Suprapubic skin (tissue), 4 donors: ENCODE data around the gene MAVS. TPM values are rescaled to one million over a fixed set of nuclear protein-coding genes. Genes with fewer than 3 reads are reported as not detected.

Experiments used
- DNase-seq, 2 donors: peaks; one replicate each; pipeline ENCODE4 v3.0.0-alpha.2; 2019; ENCODE audit warnings: low spot score in 2 of 2
- H3K27ac ChIP-seq: fragments of 200-600 bp; sonication (generic); one replicate; pipeline ENCODE4 v1.5.1; 2019
- H3K27me3 ChIP-seq: fragments of 200-600 bp; sonication (generic); one replicate; pipeline ENCODE4 v1.5.1; 2019
- H3K36me3 ChIP-seq: fragments of 200-600 bp; sonication (generic); one replicate; pipeline ENCODE4 v1.5.1; 2019
- H3K4me1 ChIP-seq: fragments of 200-600 bp; sonication (generic); one replicate; pipeline ENCODE4 v1.5.1; 2019
- H3K4me3 ChIP-seq: fragments of 200-600 bp; sonication (generic); one replicate; pipeline ENCODE4 v1.5.1; 2019; ENCODE audit warnings: mild to moderate bottlenecking
- H3K9me3 ChIP-seq: fragments of 200-600 bp; sonication (generic); one replicate; pipeline ENCODE4 v1.5.1; 2019
- EP300 ChIP-seq: sonication (generic); formaldehyde crosslinking; IDR thresholded peaks from one replicate; pipeline ENCODE4 v1.6.1; 2017; ENCODE audit warnings: antibody characterized with exemption
- POLR2A ChIP-seq, 2 donors: fragments of 450-650 bp; IDR thresholded peaks; one replicate each; pipeline ENCODE4 v1.6.1; 2017; ENCODE audit warnings: antibody characterized with exemption in 2 of 2, mild to moderate bottlenecking in 2 of 2, moderate library complexity in 2 of 2
- POLR2AphosphoS5 ChIP-seq, 3 donors: sonication (generic); formaldehyde crosslinking; IDR thresholded peaks; one replicate each; pipeline ENCODE4 v1.6.1; 2017; ENCODE audit warnings: antibody characterized with exemption in 3 of 3
- WGBS: methylation state at CpG from one replicate; pipeline ENCODE4 v1.1.5; 2018; 5-methylcytosine and 5-hydroxymethylcytosine counted together
- total RNA-seq, 4 donors: library from RNA; depleted of rRNA; stranded (reverse); fragments of >200 nt; gene quantifications; one replicate each; pipeline ENCODE4 v1.1.0, GENCODE V29; 2016
- TF ChIP-seq, protein P1 (sequence below), 2 donors: fragments of 200-600 bp in 1 of 2; fragments of 450-650 bp in 1 of 2; sonication (generic) in 1 of 2; IDR thresholded peaks; one replicate each; pipeline ENCODE4 v1.5.1; 2016 to 2019; ENCODE audit warnings: antibody characterized with exemption in 2 of 2, mild to moderate bottlenecking in 1 of 2, moderate library complexity in 1 of 2

The MAVS gene
- total RNA-seq, 4 donors from 2014 or later: 29.1 to 50.0 (median 39.1) TPM

GRCh38 chr20:3848565-3848964 is 1.9 kb downstream of the MAVS start:
- Histone ChIP-seq H3K4me1 (peaks cover 29% of the 10 kb centered on the region), H3K27ac (no peak overlapping the region), H3K27me3 (no peaks in the 10 kb centered on the region), H3K9me3 (no peaks in the 10 kb centered on the region), H3K4me3 (no peak overlapping the region), H3K36me3 (no peaks in the 10 kb centered on the region)
- DNase-seq: no peak
- 67% methylated on average over 1 of the region's 1 CpG for whole genome bisulfite sequencing
- TF ChIP-seq EP300: no peak
- no peak for TF ChIP-seq POLR2A (IDR thresholded peaks at IDR 0.05)
- TF ChIP-seq, protein P1, sequence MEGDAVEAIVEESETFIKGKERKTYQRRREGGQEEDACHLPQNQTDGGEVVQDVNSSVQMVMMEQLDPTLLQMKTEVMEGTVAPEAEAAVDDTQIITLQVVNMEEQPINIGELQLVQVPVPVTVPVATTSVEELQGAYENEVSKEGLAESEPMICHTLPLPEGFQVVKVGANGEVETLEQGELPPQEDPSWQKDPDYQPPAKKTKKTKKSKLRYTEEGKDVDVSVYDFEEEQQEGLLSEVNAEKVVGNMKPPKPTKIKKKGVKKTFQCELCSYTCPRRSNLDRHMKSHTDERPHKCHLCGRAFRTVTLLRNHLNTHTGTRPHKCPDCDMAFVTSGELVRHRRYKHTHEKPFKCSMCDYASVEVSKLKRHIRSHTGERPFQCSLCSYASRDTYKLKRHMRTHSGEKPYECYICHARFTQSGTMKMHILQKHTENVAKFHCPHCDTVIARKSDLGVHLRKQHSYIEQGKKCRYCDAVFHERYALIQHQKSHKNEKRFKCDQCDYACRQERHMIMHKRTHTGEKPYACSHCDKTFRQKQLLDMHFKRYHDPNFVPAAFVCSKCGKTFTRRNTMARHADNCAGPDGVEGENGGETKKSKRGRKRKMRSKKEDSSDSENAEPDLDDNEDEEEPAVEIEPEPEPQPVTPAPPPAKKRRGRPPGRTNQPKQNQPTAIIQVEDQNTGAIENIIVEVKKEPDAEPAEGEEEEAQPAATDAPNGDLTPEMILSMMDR (IDR thresholded peaks at IDR 0.05): no peak
- no peak for TF ChIP-seq POLR2AphosphoS5 (IDR thresholded peaks at IDR 0.05)

GRCh38 chr20:3854462-3854871 is 7.8 kb downstream of the MAVS start:
- no peaks in the 10 kb centered on the region for H3K9me3 ChIP-seq
- no peak for DNase-seq
- no peak for TF ChIP-seq EP300
- no peak for TF ChIP-seq POLR2A (IDR thresholded peaks at IDR 0.05)
- no peak for TF ChIP-seq POLR2AphosphoS5 (IDR thresholded peaks at IDR 0.05)
- TF ChIP-seq, protein P1 (IDR thresholded peaks at IDR 0.05): no peak
- no peaks in the 10 kb centered on the region for H3K27me3 ChIP-seq
- no peak overlapping the region for H3K4me3 ChIP-seq
- H3K36me3 ChIP-seq: peaks cover 41% of the 10 kb centered on the region
- WGBS: 53% methylated on average over 4 of the region's 4 CpGs
- H3K27ac ChIP-seq: no peak overlapping the region
- peaks cover 8% of the 10 kb centered on the region for H3K4me1 ChIP-seq

- H3K9me3 ChIP-seq: no peaks in the 10 kb centered on the region
Measured at GRCh38 chr20:3857405-3857804, 10.8 kb downstream of the MAVS start.

GRCh38 chr20:3858689-3859088 is 12.1 kb downstream of the MAVS start:
- Histone ChIP-seq H3K4me1 (peaks cover 8% of the 10 kb centered on the region), H3K27ac (no peak overlapping the region), H3K9me3 (no peaks in the 10 kb centered on the region), H3K4me3 (no peak overlapping the region), H3K27me3 (no peaks in the 10 kb centered on the region), H3K36me3 (peaks cover 81% of the 10 kb centered on the region)
- no peak for DNase-seq
- WGBS: 98% methylated on average over 6 of the region's 6 CpGs
- TF ChIP-seq, protein P1 (IDR thresholded peaks at IDR 0.05): no peak
- TF ChIP-seq EP300 (no peak), POLR2A (IDR thresholded peaks at IDR 0.05) (no peak), POLR2AphosphoS5 (IDR thresholded peaks at IDR 0.05) (no peak)

More at GRCh38 chr20:3857405-3857804, 10.8 kb downstream of the MAVS start:
- H3K4me3 ChIP-seq: no peak overlapping the region
- 60% methylated on average over 14 of the region's 14 CpGs for WGBS
- H3K36me3 ChIP-seq: peaks cover 68% of the 10 kb centered on the region
- no peak overlapping the region for H3K27ac ChIP-seq
- TF ChIP-seq POLR2A (IDR thresholded peaks at IDR 0.05): no peak
- TF ChIP-seq, protein P1 (IDR thresholded peaks at IDR 0.05): no peak
- no peak for TF ChIP-seq POLR2AphosphoS5 (IDR thresholded peaks at IDR 0.05)
- TF ChIP-seq EP300: no peak
- DNase-seq: no peak
- H3K27me3 ChIP-seq: no peaks in the 10 kb centered on the region
- H3K4me1 ChIP-seq: peaks cover 8% of the 10 kb centered on the region

- 96% methylated on average over 7 of the region's 7 CpGs for WGBS
- no peaks in the 10 kb centered on the region for H3K4me1 ChIP-seq
- H3K27me3 ChIP-seq: no peaks in the 10 kb centered on the region
- DNase-seq: no peak
- TF ChIP-seq POLR2A (IDR thresholded peaks at IDR 0.05): no peak
- TF ChIP-seq, protein P1 (IDR thresholded peaks at IDR 0.05): no peak
- H3K36me3 ChIP-seq: peaks cover 96% of the 10 kb centered on the region
- no peak overlapping the region for H3K4me3 ChIP-seq
- no peaks in the 10 kb centered on the region for H3K9me3 ChIP-seq
- H3K27ac ChIP-seq: no peak overlapping the region
Measured at GRCh38 chr20:3861191-3861590, 14.6 kb downstream of the MAVS start.
